Stimulated activated CD8-positive, alpha-beta memory T cell treated with anti-CD3 and anti-CD28 coated beads, Interleukin-4, amount 100 ng/mL, for 24 hours (primary cell): ENCODE data around the gene RERE.
"Not testable (repeated sequence)": the region's sequence is repeated elsewhere in the genome, so short reads cannot be mapped to it uniquely, and the experiment has no call there.

Experiments used
- DNase-seq: peaks from one replicate; pipeline ENCODE4 v3.0.0-alpha.2; 2020; ENCODE audit warnings: low read depth

RERE gene

GRCh38 chr1:8797216-8797615 lies 20.2 kb downstream of the RERE start:
- DNase-seq, result no peak

GRCh38 chr1:8796812-8797211 lies 20.6 kb downstream of the RERE start:
- DNase-seq, result no peak

GRCh38 chr1:8794605-8795004 lies 22.8 kb downstream of the RERE start:
- no peak for DNase-seq

- DNase-seq, result no peak
These were observed 25.6 kb downstream of the RERE start for GRCh38 chr1:8791819-8792218.

GRCh38 chr1:8790987-8791386 lies 26.5 kb downstream of the RERE start:
- DNase-seq, result no peak

- no peak for DNase-seq
These were observed 27.0 kb downstream of the RERE start for GRCh38 chr1:8790478-8790877.

GRCh38 chr1:8789314-8790214 lies 27.9 kb downstream of the RERE start:
- DNase-seq, result no peak

- no peak for DNase-seq
These were observed 30.2 kb downstream of the RERE start for GRCh38 chr1:8787218-8787617.

GRCh38 chr1:8786204-8786603 lies 31.2 kb downstream of the RERE start:
- DNase-seq, result not testable (repeated sequence)

- DNase-seq, result no peak
These were observed 34.5 kb downstream of the RERE start for GRCh38 chr1:8782955-8783354.

- no peak for DNase-seq
These were observed 35.3 kb downstream of the RERE start for GRCh38 chr1:8782001-8782620.

GRCh38 chr1:8780405-8780804 lies 37.0 kb downstream of the RERE start:
- no peak for DNase-seq

- no peak for DNase-seq
These were observed 39.6 kb downstream of the RERE start for GRCh38 chr1:8777867-8778266.

GRCh38 chr1:8776104-8776503 lies 41.3 kb downstream of the RERE start:
- DNase-seq, result no peak

GRCh38 chr1:8767006-8767405 lies 50.4 kb downstream of the RERE start:
- no peak for DNase-seq

- no peak for DNase-seq
These were observed 52.2 kb downstream of the RERE start for GRCh38 chr1:8765198-8765597.

- no peak for DNase-seq
These were observed 53.0 kb downstream of the RERE start for GRCh38 chr1:8764293-8764937.

GRCh38 chr1:8763888-8764287 lies 53.6 kb downstream of the RERE start:
- DNase-seq, result no peak

- no peak for DNase-seq
These were observed 62.4 kb downstream of the RERE start for GRCh38 chr1:8754993-8755392.

GRCh38 chr1:8754247-8754650 lies 63.2 kb downstream of the RERE start:
- no peak for DNase-seq

GRCh38 chr1:8753736-8754135 lies 63.7 kb downstream of the RERE start:
- DNase-seq, result no peak

GRCh38 chr1:8752921-8753713 lies 64.3 kb downstream of the RERE start:
- no peak for DNase-seq
